PFSK-1 (cell line): ENCODE measurements around the gene SUZ12.

Experiments used
- POLR2AphosphoS5 ChIP-seq: IDR thresholded peaks from 2 replicates; pipeline ENCODE4 v1.6.1; 2012; ENCODE audit warnings: low read depth, mild to moderate bottlenecking, control low read depth, low read length, moderate library complexity
- TAF1 ChIP-seq: IDR thresholded peaks from 2 replicates; pipeline ENCODE4 v1.6.1; 2012; ENCODE audit warnings: low read length, control low read depth, borderline replicate concordance; ENCODE audit not compliant: insufficient read depth

- TF ChIP-seq POLR2AphosphoS5 (no peak), TAF1 (no peak)
These were observed 29.4 kb upstream of the SUZ12 start for GRCh38 chr17:31907342-31907962.
